Liver (tissue), 3 donors: ENCODE measurements around the gene ORAI2.

Experiments used
- ATF3 ChIP-seq: IDR thresholded peaks from 2 replicates; pipeline ENCODE4 v1.6.1; 2016; ENCODE audit warnings: antibody characterized with exemption
- CTCF ChIP-seq: fragments of 150-350 bp; IDR thresholded peaks from 2 replicates; pipeline ENCODE4 v1.5.1; 2017; ENCODE audit warnings: improper control_type of control experiment, low read depth, low read length; ENCODE audit not compliant: missing input control
- EGR1 ChIP-seq, 2 donors: IDR thresholded peaks; 2 replicates each; pipeline ENCODE4 v1.6.1; 2016 to 2018; ENCODE audit warnings: antibody characterized with exemption in 2 of 2, low read depth in 2 of 2
- GABPA ChIP-seq, 2 donors: IDR thresholded peaks in 1 of 2; conservative IDR thresholded peaks in 1 of 2; 2 replicates each; pipeline ENCODE4 v1.6.1; 2016; ENCODE audit warnings: antibody characterized with exemption in 2 of 2, mild to moderate bottlenecking in 1 of 2, moderate library complexity in 1 of 2
- MAX ChIP-seq: IDR thresholded peaks from 2 replicates; pipeline ENCODE4 v1.6.1; 2016; ENCODE audit warnings: antibody characterized with exemption
- NR2F2 ChIP-seq: IDR thresholded peaks from 2 replicates; pipeline ENCODE4 v1.6.1; 2016; ENCODE audit warnings: antibody characterized with exemption
- RAD21 ChIP-seq, 2 donors: IDR thresholded peaks; 2 replicates each; pipeline ENCODE4 v1.6.1; 2016; ENCODE audit warnings: antibody characterized with exemption in 2 of 2, mild to moderate bottlenecking in 2 of 2
- RXRA ChIP-seq, 2 donors: IDR thresholded peaks; 2 replicates each; pipeline ENCODE4 v1.6.1; 2017 to 2018; ENCODE audit warnings: antibody characterized with exemption in 2 of 2, mild to moderate bottlenecking in 1 of 2
- SP1 ChIP-seq: IDR thresholded peaks from 2 replicates; pipeline ENCODE4 v1.6.1; 2018; ENCODE audit warnings: antibody characterized with exemption, mild to moderate bottlenecking
- TAF1 ChIP-seq: conservative IDR thresholded peaks from 2 replicates; pipeline ENCODE4 v1.6.1; 2016; ENCODE audit warnings: antibody characterized with exemption, mild to moderate bottlenecking
- YY1 ChIP-seq: IDR thresholded peaks from 2 replicates; pipeline ENCODE4 v1.6.1; 2016; ENCODE audit warnings: antibody characterized with exemption, mild to moderate bottlenecking
- ZBTB33 ChIP-seq: IDR thresholded peaks from 2 replicates; pipeline ENCODE4 v1.6.1; 2016; ENCODE audit warnings: antibody characterized with exemption
- donor health status: healthy.
- donor health status: healthy.

GRCh38 chr7:102393467-102393866 is 39.9 kb upstream of the ORAI2 start:
- TF ChIP-seq CTCF (no peak), TAF1 (no peak), YY1 (no peak), ZBTB33 (no peak), NR2F2 (no peak), MAX (no peak), RAD21 (IDR thresholded peaks at IDR 0.05) (no peak), ATF3 (no peak), RXRA (IDR thresholded peaks at IDR 0.05) (no peak), EGR1 (IDR thresholded peaks at IDR 0.05; ENCODE audit: low read depth in 2 of 2) (no peak), GABPA (IDR thresholded peaks at IDR 0.05 in 1 of 2, conservative IDR thresholded peaks at IDR 0.05 in 1 of 2) (no peak), SP1 (no peak)
